Femur (tissue), 1 donor: ENCODE data around the gene FAM131B.
A peak's percentile ranks its signal among the peaks of the same experiment; 100 is the strongest.

Source experiments
- DNase-seq: peaks from one replicate; pipeline ENCODE4 v3.0.0-alpha.2; 2017

The FAM131B gene

DNA sequence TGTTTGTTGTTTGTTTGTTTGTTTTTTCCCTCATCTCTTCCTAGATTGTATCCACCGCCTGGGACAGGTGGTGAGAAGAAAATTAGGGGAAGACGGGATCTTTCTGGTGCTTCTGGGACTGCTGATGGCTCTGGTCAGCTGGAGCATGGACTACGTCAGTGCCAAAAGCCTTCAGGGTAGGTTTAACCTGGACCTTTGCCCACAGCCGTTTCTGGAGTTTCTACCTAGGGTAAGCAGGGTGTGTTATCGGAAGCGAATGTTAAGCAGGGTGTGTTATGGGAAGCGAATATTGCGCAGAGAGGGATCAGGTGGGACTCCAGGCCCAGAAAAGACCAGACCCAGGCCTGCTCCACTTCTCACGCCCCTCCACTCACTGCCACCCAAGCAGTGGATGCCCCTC lies 41.9 kb downstream of the FAM131B start:
- no peak for DNase-seq

DNA sequence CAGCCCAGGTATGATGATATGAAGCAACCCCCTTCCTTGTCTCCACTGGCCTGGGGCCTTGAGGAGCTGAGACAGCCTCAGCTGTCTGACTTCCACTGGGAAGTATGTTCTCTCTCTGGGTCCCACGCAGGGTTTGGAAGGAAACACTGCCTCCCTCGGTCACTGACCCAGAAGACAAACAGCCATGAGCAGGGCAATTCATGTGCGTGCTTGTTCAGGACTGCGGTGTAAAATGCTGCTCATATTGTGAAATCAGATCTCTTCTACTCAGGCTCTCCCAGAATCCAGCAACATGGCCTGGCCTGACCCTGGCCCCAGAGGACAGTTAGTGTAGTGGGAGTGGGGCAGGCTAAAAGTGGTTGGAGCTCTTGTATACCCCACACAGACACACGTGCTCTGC lies 43.9 kb downstream of the FAM131B start:
- no peak for DNase-seq

GRCh38 chr7:143316492-143316891 lies 46.0 kb downstream of the FAM131B start:
- no peak for DNase-seq

- DNase-seq = peak; percentile 27
Measured at GRCh38 chr7:143315776-143316175, 46.7 kb downstream of the FAM131B start, which contains the start of gene CLCN1. CLCN1 (plus strand) TSS chr7:143316111; CDS start chr7:143316213, 102 bp downstream.

DNA sequence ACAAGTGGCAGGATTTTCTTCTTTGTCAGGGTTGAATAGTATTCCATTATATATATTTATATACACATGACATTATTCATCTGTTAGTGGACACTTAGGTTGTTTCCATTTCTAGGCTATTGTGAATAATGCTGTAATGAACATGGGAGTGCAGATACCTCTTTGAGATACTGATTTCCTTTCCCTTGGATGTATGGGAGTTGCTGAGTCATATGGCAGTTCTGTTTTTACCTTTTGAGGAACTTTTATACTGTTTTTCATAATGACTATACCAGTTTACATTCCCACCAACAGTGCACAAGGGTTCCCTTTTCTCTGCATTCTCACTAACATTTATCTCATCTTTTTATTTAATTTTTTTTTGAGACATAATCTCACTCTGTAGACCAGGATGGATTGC lies 48.4 kb downstream of the FAM131B start:
- DNase-seq = no peak

- DNase-seq = no peak
Measured at GRCh38 chr7:143308632-143309031, 53.9 kb downstream of the FAM131B start.

DNA sequence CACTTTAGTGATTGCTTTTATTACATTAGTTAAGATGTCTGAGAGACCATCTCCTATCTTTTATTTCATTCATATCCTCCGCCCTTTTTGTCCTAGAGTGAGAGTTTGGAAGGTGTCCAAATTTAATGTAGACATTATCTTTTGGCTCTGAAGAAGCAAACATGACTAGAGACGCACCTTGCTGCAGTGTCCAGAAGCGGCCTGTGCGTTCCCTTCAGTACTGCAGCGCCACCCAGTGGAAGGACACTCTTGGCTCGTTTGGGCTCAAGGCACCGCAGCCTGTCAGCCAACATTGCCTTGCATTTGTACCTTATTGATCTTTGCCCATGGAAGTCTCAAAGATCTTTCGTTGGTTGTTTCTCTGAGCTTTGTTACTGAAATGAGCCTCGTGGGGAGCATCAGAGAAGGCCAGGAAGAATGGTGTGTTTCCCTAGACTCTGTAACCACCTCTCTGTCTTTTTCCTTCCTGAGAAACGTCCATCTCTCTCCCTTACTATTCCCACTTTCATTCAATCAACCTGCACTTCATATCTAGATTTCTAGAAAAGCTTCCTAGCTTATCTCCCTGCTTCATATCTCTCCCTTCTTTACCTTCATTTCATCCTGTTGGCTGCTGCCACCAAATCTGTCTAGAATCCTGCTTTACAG lies 57.0 kb downstream of the FAM131B start:
- no peak for DNase-seq

DNA sequence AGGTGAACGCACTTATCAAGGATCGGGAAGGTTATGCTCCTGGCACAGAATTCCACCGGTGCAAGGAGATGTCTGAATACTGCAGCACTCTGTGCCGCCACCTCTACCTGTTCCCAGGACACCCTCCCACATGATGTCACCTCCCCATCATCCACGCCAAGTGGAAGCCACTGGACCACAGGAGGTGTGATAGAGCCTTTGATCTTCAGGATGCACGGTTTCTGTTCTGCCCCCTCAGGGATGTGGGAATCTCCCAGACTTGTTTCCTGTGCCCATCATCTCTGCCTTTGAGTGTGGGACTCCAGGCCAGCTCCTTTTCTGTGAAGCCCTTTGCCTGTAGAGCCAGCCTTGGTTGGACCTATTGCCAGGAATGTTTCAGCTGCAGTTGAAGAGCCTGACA lies 57.6 kb downstream of the FAM131B start:
- DNase-seq = no peak

DNA sequence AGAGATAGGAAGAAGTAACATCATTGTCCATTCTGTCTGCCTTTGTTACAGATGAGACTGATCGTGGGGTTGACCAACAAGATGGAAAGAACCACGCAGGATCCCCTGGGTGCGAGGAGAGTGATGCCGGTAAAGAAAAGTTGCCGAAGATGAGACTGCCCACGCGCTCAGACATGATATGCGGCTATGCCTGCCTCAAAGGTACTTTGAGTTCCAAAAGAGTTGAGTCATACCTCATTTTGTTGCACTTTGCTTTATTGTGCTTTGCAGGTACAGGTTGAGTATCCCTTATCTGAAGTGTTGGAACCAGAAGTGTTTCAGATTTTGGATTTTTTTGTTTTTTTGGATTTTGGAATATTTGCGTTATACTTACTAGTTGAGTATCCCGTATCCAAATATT lies 58.8 kb downstream of the FAM131B start:
- DNase-seq = no peak
